ENCODE results near the gene BCL6.

DNA sequence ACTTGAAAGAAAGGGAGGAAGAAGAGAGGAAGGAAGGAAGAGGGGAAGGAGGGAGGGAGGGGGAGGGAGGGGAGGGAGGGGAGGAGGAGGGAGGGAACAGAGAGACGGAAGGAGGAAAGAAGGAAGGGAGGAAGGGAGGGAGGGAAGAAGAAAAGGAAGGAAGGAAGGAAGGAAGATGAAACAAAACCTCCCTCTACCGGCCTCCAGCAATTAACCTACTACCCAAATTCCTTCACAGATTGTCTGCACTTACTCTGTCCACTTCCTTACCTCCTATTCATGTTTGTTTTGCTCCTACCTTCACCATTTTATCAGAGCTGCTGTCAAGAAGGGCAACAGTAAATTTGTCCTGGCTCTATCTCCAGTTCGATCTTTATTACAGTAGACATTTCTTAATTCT lies 44.6 kb upstream of the BCL6 start:
- TF ChIP-seq, protein P1, sequence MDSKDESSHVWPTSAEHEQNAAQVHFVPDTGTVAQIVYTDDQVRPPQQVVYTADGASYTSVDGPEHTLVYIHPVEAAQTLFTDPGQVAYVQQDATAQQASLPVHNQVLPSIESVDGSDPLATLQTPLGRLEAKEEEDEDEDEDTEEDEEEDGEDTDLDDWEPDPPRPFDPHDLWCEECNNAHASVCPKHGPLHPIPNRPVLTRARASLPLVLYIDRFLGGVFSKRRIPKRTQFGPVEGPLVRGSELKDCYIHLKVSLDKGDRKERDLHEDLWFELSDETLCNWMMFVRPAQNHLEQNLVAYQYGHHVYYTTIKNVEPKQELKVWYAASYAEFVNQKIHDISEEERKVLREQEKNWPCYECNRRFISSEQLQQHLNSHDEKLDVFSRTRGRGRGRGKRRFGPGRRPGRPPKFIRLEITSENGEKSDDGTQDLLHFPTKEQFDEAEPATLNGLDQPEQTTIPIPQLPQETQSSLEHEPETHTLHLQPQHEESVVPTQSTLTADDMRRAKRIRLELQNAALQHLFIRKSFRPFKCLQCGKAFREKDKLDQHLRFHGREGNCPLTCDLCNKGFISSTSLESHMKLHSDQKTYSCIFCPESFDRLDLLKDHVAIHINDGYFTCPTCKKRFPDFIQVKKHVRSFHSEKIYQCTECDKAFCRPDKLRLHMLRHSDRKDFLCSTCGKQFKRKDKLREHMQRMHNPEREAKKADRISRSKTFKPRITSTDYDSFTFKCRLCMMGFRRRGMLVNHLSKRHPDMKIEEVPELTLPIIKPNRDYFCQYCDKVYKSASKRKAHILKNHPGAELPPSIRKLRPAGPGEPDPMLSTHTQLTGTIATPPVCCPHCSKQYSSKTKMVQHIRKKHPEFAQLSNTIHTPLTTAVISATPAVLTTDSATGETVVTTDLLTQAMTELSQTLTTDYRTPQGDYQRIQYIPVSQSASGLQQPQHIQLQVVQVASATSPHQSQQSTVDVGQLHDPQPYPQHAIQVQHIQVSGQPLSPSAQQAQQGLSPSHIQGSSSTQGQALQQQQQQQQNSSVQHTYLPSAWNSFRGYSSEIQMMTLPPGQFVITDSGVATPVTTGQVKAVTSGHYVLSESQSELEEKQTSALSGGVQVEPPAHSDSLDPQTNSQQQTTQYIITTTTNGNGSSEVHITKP (IDR thresholded peaks at IDR 0.05; ENCODE audit: partially characterized antibody), result no peak
- TF ChIP-seq HMG20B (CRISPR knock-in tag; IDR thresholded peaks at IDR 0.05) (no peak), MTA2 (IDR thresholded peaks at IDR 0.05; ENCODE audit: low read depth) (no peak), POLR2AphosphoS5 (IDR thresholded peaks at IDR 0.05; ENCODE audit: control insufficient read depth, insufficient read depth, low read depth, low read length) (no peak)
- TF ChIP-seq, protein P2, sequence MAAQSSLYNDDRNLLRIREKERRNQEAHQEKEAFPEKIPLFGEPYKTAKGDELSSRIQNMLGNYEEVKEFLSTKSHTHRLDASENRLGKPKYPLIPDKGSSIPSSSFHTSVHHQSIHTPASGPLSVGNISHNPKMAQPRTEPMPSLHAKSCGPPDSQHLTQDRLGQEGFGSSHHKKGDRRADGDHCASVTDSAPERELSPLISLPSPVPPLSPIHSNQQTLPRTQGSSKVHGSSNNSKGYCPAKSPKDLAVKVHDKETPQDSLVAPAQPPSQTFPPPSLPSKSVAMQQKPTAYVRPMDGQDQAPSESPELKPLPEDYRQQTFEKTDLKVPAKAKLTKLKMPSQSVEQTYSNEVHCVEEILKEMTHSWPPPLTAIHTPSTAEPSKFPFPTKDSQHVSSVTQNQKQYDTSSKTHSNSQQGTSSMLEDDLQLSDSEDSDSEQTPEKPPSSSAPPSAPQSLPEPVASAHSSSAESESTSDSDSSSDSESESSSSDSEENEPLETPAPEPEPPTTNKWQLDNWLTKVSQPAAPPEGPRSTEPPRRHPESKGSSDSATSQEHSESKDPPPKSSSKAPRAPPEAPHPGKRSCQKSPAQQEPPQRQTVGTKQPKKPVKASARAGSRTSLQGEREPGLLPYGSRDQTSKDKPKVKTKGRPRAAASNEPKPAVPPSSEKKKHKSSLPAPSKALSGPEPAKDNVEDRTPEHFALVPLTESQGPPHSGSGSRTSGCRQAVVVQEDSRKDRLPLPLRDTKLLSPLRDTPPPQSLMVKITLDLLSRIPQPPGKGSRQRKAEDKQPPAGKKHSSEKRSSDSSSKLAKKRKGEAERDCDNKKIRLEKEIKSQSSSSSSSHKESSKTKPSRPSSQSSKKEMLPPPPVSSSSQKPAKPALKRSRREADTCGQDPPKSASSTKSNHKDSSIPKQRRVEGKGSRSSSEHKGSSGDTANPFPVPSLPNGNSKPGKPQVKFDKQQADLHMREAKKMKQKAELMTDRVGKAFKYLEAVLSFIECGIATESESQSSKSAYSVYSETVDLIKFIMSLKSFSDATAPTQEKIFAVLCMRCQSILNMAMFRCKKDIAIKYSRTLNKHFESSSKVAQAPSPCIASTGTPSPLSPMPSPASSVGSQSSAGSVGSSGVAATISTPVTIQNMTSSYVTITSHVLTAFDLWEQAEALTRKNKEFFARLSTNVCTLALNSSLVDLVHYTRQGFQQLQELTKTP (IDR thresholded peaks at IDR 0.05; ENCODE audit: low read depth in 1 of 2, partially characterized antibody in 2 of 2), result no peak
